NCI-H1930 (cell line): ENCODE data around the gene TBC1D22A.

Source experiments
- DNase-seq, 2 experiments: peaks; one replicate each; lab custom pipeline; 2025; lab: John Stamatoyannopoulos, UW

TBC1D22A gene

GRCh38 chr22:47059701-47060161 is 297.3 kb downstream of the TBC1D22A start:
- DNase-seq, result no peak

- DNase-seq, result no peak
These were observed 298.3 kb downstream of the TBC1D22A start for GRCh38 chr22:47060718-47061117.

DNA sequence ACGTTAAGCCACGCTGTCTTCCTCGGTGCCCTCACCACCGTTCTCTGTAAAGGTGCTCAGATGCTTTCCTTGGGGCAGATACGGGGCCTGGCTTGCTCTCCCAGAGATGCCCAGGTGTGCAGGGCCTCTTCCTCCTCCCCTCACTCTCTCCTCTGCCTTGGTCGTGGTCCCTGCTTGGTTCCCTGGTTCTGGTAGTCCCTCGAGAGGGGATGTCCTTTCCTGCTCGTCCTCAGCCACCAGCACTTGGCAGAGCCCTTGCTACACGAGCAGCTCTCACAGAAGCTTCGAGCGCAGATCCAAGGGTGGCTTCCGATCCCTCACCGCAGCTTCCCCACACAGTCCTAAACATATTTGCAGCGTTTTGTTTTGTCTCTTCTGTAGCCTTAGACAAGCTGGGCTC is 298.8 kb downstream of the TBC1D22A start:
- DNase-seq, result no peak

- no peak for DNase-seq
These were observed 299.7 kb downstream of the TBC1D22A start for GRCh38 chr22:47062126-47062525.

DNA sequence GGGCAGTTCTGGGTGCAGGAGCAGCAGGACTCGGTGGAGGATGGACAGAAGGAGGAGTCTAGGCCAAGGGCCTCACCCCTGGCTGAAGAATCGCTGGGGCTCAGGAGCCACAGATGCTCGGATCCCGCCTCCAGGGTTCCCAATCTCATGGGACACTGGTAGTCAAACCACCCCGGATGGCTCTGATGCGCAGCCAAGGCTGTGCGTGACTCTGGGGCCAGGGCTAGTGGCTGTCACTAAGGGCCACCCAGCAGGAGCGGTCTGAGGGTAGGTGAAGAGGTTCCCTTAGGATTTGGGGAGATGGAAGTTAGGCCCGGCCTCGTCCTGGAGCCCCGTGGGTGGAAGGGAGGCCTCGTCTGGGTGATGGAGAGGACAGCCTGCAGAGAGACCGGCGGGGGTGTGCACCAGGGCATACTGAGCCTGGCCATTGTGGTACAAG is 300.6 kb downstream of the TBC1D22A start:
- no peak for DNase-seq

DNA sequence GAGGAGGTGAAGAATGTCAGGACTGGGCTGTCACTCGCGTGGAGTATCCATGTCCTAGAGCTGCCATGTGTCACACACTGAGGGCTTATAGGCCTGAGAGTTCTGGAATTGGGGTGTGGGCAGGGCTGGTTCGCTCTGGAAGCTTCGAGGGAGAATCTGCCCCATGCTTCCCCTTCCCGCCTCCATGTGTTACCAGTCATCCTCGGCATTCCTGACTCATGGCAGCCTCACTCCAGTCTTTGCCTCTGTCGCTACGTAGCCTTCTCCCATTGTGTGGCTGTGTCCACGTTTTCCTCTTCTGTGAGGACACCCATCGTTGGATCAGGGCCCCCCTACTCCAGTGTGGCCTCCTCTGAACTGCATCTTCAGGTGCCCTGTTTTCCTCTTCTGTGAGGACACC is 301.2 kb downstream of the TBC1D22A start:
- DNase-seq, result no peak

DNA sequence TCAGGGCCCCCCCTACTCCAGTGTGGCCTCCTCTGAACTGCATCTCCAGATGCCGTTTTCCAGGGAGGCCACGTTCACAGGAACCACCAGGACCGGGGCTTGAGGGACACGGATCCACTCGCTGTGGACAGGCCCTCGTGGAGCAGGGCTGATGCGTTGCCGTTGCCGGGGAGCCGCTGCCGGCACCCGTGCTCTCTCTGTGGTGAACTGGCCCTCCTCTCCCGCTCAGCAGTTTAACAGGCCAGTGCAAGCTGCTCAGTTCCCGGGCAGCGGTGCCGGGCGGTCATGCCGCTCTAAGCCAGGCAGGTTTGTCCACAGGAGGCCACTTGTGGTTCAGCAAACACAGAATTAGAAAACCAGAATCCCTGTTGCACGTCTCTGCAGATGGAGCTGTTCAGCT is 301.6 kb downstream of the TBC1D22A start:
- no peak for DNase-seq

DNA sequence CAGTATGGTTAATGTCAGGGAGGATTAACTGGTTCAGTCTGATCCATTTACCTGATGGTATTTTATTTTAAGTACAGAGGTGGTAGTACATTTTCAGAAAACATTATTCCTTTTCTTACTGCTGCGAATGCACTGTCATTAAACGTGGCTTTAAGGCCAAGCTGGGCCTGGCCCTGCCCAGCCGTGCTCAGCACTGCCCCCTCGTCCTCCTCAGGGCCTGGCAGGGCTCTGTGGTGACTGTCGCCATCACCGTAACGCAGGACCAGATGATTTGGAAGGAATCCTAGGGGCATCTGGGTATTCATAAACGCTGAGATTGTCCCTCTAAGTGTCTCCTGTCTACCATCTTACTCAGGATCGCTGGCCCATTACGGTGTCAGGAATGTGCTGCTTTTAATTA is 302.0 kb downstream of the TBC1D22A start:
- no peak for DNase-seq

GRCh38 chr22:47065756-47066615 is 303.5 kb downstream of the TBC1D22A start:
- DNase-seq, result no peak

GRCh38 chr22:47066616-47066905 is 304.1 kb downstream of the TBC1D22A start:
- DNase-seq, result no peak

- DNase-seq, result no peak
These were observed 305.0 kb downstream of the TBC1D22A start for GRCh38 chr22:47067321-47067890.

GRCh38 chr22:47067911-47068625 is 305.6 kb downstream of the TBC1D22A start:
- DNase-seq, result no peak

DNA sequence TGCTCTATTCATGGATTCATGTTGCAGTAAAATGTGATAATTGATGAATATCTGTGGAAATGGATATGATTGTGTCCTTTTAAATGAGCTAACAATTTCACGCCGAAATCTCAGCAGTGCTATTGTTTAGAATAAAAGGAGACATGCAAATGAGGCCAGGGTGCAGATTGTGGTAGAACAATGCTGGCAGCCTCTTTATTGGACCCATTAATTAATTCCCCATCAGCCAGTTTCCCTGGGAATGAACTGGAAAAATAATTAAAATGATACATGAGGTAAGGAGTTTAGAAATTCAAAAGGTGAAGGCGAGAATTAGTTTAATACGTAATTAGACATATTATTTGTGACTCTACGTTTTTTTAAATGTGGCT is 306.2 kb downstream of the TBC1D22A start:
- no peak for DNase-seq

- no peak for DNase-seq
These were observed 306.8 kb downstream of the TBC1D22A start for GRCh38 chr22:47069270-47069669.

GRCh38 chr22:47071078-47071806 is 308.8 kb downstream of the TBC1D22A start:
- no peak for DNase-seq

GRCh38 chr22:47071807-47072641 is 309.6 kb downstream of the TBC1D22A start:
- no peak for DNase-seq

DNA sequence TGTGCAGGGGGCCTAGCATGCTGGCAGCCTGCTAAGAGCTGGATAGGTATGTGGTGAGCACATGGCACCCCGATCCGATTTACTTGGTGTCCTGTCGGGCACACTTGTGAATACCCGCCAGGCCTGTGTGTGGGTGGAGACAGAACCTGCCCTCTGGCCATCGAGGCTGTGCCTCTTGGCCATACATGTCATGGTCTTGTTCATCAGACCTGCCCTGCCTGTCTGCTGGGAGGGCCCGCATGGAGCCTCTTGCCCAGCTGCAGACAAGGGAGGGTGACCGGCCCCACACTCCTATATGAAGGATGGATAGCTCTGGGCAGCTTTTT is 310.2 kb downstream of the TBC1D22A start:
- no peak for DNase-seq

DNA sequence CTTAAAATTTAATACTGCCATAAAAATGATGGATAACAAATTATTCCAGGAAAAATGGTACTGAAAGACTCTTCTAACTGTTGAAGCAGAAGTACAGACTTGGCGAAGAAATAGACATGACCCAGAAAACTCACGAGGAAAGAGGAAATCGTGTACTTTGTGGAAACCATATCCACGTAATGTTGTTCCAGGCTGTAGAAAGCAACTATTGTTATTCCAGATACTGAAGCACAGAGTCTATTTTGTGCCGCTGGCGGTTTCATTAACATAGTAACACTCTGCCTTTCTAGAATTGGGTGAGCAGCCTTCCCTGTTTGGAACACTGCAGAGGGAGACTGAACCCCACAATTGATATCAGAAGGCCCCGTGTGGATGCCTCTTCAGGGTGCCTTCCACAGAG is 310.6 kb downstream of the TBC1D22A start:
- no peak for DNase-seq

- DNase-seq, result no peak
These were observed 311.7 kb downstream of the TBC1D22A start for GRCh38 chr22:47074105-47074504.

- no peak for DNase-seq
These were observed 313.1 kb downstream of the TBC1D22A start for GRCh38 chr22:47075568-47075967.

DNA sequence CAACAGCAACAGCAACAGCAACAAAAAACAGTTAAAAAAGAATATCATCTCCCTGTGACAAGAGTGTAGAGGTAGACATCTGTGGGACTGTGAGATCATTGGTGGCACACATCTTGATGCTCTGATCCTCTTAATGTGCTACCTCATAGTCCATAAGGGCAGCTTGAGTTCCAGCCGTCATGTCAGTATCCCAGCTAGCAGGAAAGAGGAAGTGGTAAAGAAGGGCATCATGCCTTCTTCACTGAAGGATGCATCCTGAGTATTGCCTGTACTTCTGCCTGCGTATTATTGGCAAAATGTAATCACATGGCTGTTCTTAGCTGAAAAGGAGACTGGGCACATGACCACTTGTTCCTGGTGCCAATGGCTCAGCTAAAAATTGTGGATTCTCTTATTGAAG is 314.3 kb downstream of the TBC1D22A start:
- no peak for DNase-seq

- no peak for DNase-seq
These were observed 317.6 kb downstream of the TBC1D22A start for GRCh38 chr22:47080100-47080499.
